Measurements from ENCODE around the gene PGAM2. TPM values are rescaled to one million over a fixed set of nuclear protein-coding genes. Genes with fewer than 3 reads are reported as not detected.

PGAM2 gene
- total RNA-seq, 1 donor from 2014 or later: 0.44 TPM

GRCh38 chr7:44104860-44105771 lies 39.7 kb upstream of the PGAM2 start:
- DNase-seq: no peak
- H3K4me3 ChIP-seq: peak overlapping the region; percentile 59
- ATAC-seq: peak; percentile 3 to 15
- H3K9me3 ChIP-seq: no peaks in the 10 kb centered on the region
- peaks cover 20% of the 10 kb centered on the region for H3K27me3 ChIP-seq (ENCODE audit: low read depth)
- H3K36me3 ChIP-seq: peaks cover 30% of the 10 kb centered on the region
- intact Hi-C loops (cut with DNase I): no loop called here
- H3K27ac ChIP-seq: peak overlapping the region; percentile 81
- no peak for TF ChIP-seq CTCF (IDR thresholded peaks at IDR 0.05)
- H3K4me1 ChIP-seq: peaks cover 4% of the 10 kb centered on the region

GRCh38 chr7:44103923-44104859 lies 38.8 kb upstream of the PGAM2 start, which contains the start of gene AEBP1:
AEBP1 (plus strand) TSS chr7:44104345; CDS start chr7:44104666, 321 bp downstream.
- peaks cover 20% of the 10 kb centered on the region for H3K27me3 ChIP-seq (ENCODE audit: low read depth)
- intact Hi-C loops (cut with DNase I): no loop called here
- no peak for DNase-seq
- H3K36me3 ChIP-seq: peaks cover 21% of the 10 kb centered on the region
- H3K9me3 ChIP-seq: no peaks in the 10 kb centered on the region
- no peak for TF ChIP-seq CTCF (IDR thresholded peaks at IDR 0.05)
- ATAC-seq: peak; percentile 36 to 37
- H3K27ac ChIP-seq: peak within 1 kb of the TSS; percentile 81
- peaks cover 4% of the 10 kb centered on the region for H3K4me1 ChIP-seq
- peak within 1 kb of the TSS; percentile 59 for H3K4me3 ChIP-seq

GRCh38 chr7:44103566-44103922 lies 38.2 kb upstream of the PGAM2 start:
- Histone ChIP-seq H3K27me3 (ENCODE audit: low read depth) (peaks cover 20% of the 10 kb centered on the region), H3K4me1 (peaks cover 4% of the 10 kb centered on the region), H3K9me3 (no peaks in the 10 kb centered on the region), H3K36me3 (peaks cover 16% of the 10 kb centered on the region), H3K27ac (peak overlapping the region; percentile 67), H3K4me3 (peak overlapping the region; percentile 59)
- no peak for TF ChIP-seq CTCF (IDR thresholded peaks at IDR 0.05)
- intact Hi-C loops (cut with DNase I): no loop called here
- ATAC-seq: no peak
- no peak for DNase-seq

GRCh38 chr7:44102846-44103565 lies 37.6 kb upstream of the PGAM2 start:
- DNase-seq (no peak), ATAC-seq (no peak)
- H3K36me3 ChIP-seq: peaks cover 10% of the 10 kb centered on the region
- no peak overlapping the region for H3K4me3 ChIP-seq
- H3K27ac ChIP-seq: peak overlapping the region; percentile 67
- no peak for TF ChIP-seq CTCF (IDR thresholded peaks at IDR 0.05)
- H3K9me3 ChIP-seq: no peaks in the 10 kb centered on the region
- peaks cover 4% of the 10 kb centered on the region for H3K4me1 ChIP-seq
- peaks cover 20% of the 10 kb centered on the region for H3K27me3 ChIP-seq (ENCODE audit: low read depth)
- intact Hi-C loops (cut with DNase I): no loop called here

Data from lower lobe of right lung (tissue), 2 donors.